ENCODE data around the gene SH3RF2. TPM values are rescaled to one million over a fixed set of nuclear protein-coding genes. Genes with fewer than 3 reads are reported as not detected.

Gene SH3RF2
- total and polyA plus RNA-seq, 9 of the 15 experiments (the other 6 are each of a cell fraction or from before 2014, with no cell fraction given): 0.05 TPM; not detected in 8

- DNase-seq (ENCODE audit: extremely low read depth in 1 of 4, low spot score in 3 of 4): no peak
- ChIA-PET CTCF (ENCODE audit: low intra/inter-chr PET ratio) (no interaction called here), POLR2A (no interaction called here)
- H3K4me1 ChIP-seq (replicated peaks in 1 of 2; ENCODE audit: control insufficient read depth in 2 of 2, insufficient read depth in 2 of 2, low read length in 2 of 2): no peaks in the 10 kb centered on the region
- H3K9me1 ChIP-seq (ENCODE audit: control insufficient read depth, insufficient read depth, low read length): no peaks in the 10 kb centered on the region
- intact Hi-C loops (cut with micrococcal nuclease) (no loop called here), in situ Hi-C loops (cut with MboI) (no loop called here)
- no peaks in the 10 kb centered on the region for H3K79me2 ChIP-seq (ENCODE audit: control insufficient read depth, insufficient read depth, low read length)
- FAIRE-seq: no peak
- no peaks in the 10 kb centered on the region for H4K20me1 ChIP-seq (replicated peaks; ENCODE audit: control insufficient read depth, insufficient read depth, low read length)
- no peaks in the 10 kb centered on the region; a peak in 2 of 5 replicates for H3K27me3 ChIP-seq (ENCODE audit: control insufficient read depth in 2 of 2, insufficient read depth in 2 of 2, low read length in 2 of 2)
- BruUV-seq (replicated peaks): no TSS peak
- WGBS (ENCODE audit: insufficient coverage, low coverage, missing lambda C conversion rate): 0% methylated on average over 4 of the region's 4 CpGs
- no peak for TF ChIP-seq IFI16 (CRISPR knock-in tag; IDR thresholded peaks at IDR 0.05)
- no peak for TF ChIP-seq NFATC3 (IDR thresholded peaks at IDR 0.05)
- no peak for TF ChIP-seq TEAD2 (tag; IDR thresholded peaks at IDR 0.05)
- no peak for TF ChIP-seq CEBPG (CRISPR knock-in tag; IDR thresholded peaks at IDR 0.05)
- peak in 1 of 2 experiments; percentile 46; a peak in 2 of 4 replicates for TF ChIP-seq CEBPG (tag; conservative IDR thresholded peaks at IDR 0.05 in 1 of 2, IDR thresholded peaks at IDR 0.05 in 1 of 2)
- TF ChIP-seq STAT6 (CRISPR knock-in tag; IDR thresholded peaks at IDR 0.05): no peak
- no peak for TF ChIP-seq PTBP1 (IDR thresholded peaks at IDR 0.05; ENCODE audit: low read depth, low read length)
- no peak for TF ChIP-seq LEF1 (IDR thresholded peaks at IDR 0.05)
- no peak for TF ChIP-seq MEF2D (tag; conservative IDR thresholded peaks at IDR 0.05; ENCODE audit: low read depth)
- H2AFZ ChIP-seq (ENCODE audit: low read depth, low read length): no peak overlapping the region
- no peak overlapping the region for H3K9ac ChIP-seq (ENCODE audit: insufficient read depth in 1 of 2, low read depth in 2 of 2, low read length in 2 of 2)
- H3K4me2 ChIP-seq (ENCODE audit: insufficient read depth, low read length): no peak overlapping the region
- peak; percentile 61; the same call in 2 of the 3 replicates for ATAC-seq
- no peaks in the 10 kb centered on the region for H3K9me3 ChIP-seq (replicated peaks; ENCODE audit: control insufficient read depth, insufficient read depth, low read depth, low read length)
- no peaks in the 10 kb centered on the region for H3K36me3 ChIP-seq (ENCODE audit: control insufficient read depth, insufficient read depth, low read length)
- no peak overlapping the region for H3K27ac ChIP-seq (ENCODE audit: extremely low read depth, low read depth, low read length)
- H3K4me3 ChIP-seq: no peak overlapping the region
Observed at GRCh38 chr5:145965804-145966203, 29.4 kb downstream of the SH3RF2 start.

Measured in K562 (cell line).